Lung microvascular endothelial cell (primary cell): ENCODE results near the gene CD99L2. TPM values are rescaled to one million over a fixed set of nuclear protein-coding genes. Genes with fewer than 3 reads are reported as not detected.

Experiments used
- DNase-seq, 2 donors: peaks; one replicate each; pipeline versions ENCODE4 v3.0.0 to v3.0.0-alpha.2; 2010; ENCODE audit warnings: low read depth in 2 of 2
- total RNA-seq: library from RNA; depleted of rRNA; stranded (reverse); fragments of >200 nt; gene quantifications from 2 replicates; pipeline ENCODE4 v1.2.1, GENCODE V29; 2014

The CD99L2 gene
- total RNA-seq, 1 donor from 2014 or later, result 36.9 TPM

GRCh38 chrX:150765782-150766350 is 132.6 kb downstream of the CD99L2 start:
- no peak for DNase-seq

- DNase-seq, result no peak
These were observed 133.2 kb downstream of the CD99L2 start for GRCh38 chrX:150765237-150765636.

- DNase-seq, result no peak
These were observed 134.7 kb downstream of the CD99L2 start for GRCh38 chrX:150763810-150764209.

- DNase-seq, result no peak
These were observed 135.1 kb downstream of the CD99L2 start for GRCh38 chrX:150763303-150763797.

GRCh38 chrX:150762258-150763165 is 136.0 kb downstream of the CD99L2 start:
- no peak for DNase-seq

- DNase-seq, result no peak
These were observed 136.7 kb downstream of the CD99L2 start for GRCh38 chrX:150761819-150762216.

GRCh38 chrX:150761176-150761818 is 137.2 kb downstream of the CD99L2 start:
- DNase-seq, result no peak

GRCh38 chrX:150759568-150760416 is 138.7 kb downstream of the CD99L2 start:
- DNase-seq, result no peak

GRCh38 chrX:150757371-150757770 is 141.1 kb downstream of the CD99L2 start:
- no peak for DNase-seq

- DNase-seq, result no peak
These were observed 144.5 kb downstream of the CD99L2 start for GRCh38 chrX:150753968-150754367.

GRCh38 chrX:150753357-150753756 is 145.1 kb downstream of the CD99L2 start:
- DNase-seq, result no peak

- DNase-seq, result no peak
These were observed 146.3 kb downstream of the CD99L2 start for GRCh38 chrX:150752124-150752523.

- peak; percentile 5 to 12 for DNase-seq
These were observed 162.0 kb downstream of the CD99L2 start for GRCh38 chrX:150736475-150736874.

GRCh38 chrX:150731795-150732194 is 166.7 kb downstream of the CD99L2 start:
- no peak for DNase-seq

GRCh38 chrX:150730719-150731118 is 167.7 kb downstream of the CD99L2 start:
- DNase-seq, result no peak

- no peak for DNase-seq
These were observed 168.5 kb downstream of the CD99L2 start for GRCh38 chrX:150729956-150730355.

- no peak for DNase-seq
These were observed 178.8 kb downstream of the CD99L2 start for GRCh38 chrX:150719621-150720020.
